Transverse colon (tissue), 4 donors: Measurements from ENCODE around the gene CCDC40.

Experiments used
- CTCF ChIP-seq, 5 experiments: fragments of 200-600 bp in 3 of 5; fragments of 450-650 bp in 2 of 5; sonication (generic) in 3 of 5; IDR thresholded peaks; 1 replicate in 2 of 5; 2 replicates in 3 of 5; pipeline ENCODE4 v1.5.1; 2016 to 2017; ENCODE audit warnings: antibody characterized with exemption in 5 of 5, inconsistent platforms in 3 of 5, mild to moderate bottlenecking in 2 of 5, moderate library complexity in 1 of 5
- EP300 ChIP-seq: sonication (generic); formaldehyde crosslinking; IDR thresholded peaks from one replicate; pipeline ENCODE4 v1.6.1; 2017; ENCODE audit warnings: antibody characterized with exemption, low read depth
- POLR2A ChIP-seq: fragments of 450-650 bp; IDR thresholded peaks from one replicate; pipeline ENCODE4 v1.6.1; 2016; ENCODE audit warnings: antibody characterized with exemption, mild to moderate bottlenecking, moderate library complexity
- POLR2AphosphoS5 ChIP-seq, 3 donors: sonication (generic); formaldehyde crosslinking; IDR thresholded peaks; one replicate each; pipeline ENCODE4 v1.6.1; 2016; ENCODE audit warnings: antibody characterized with exemption in 3 of 3

- TF ChIP-seq CTCF (IDR thresholded peaks at IDR 0.05) (no peak), EP300 (no peak), POLR2AphosphoS5 (IDR thresholded peaks at IDR 0.05) (no peak), POLR2A (no peak)
Observed at GRCh38 chr17:80091376-80091775, 54.9 kb downstream of the CCDC40 start.
